Frontal cortex (tissue), 4 donors: Measurements from ENCODE around the gene NXN. TPM values are rescaled to one million over a fixed set of nuclear protein-coding genes. Genes with fewer than 3 reads are reported as not detected.

Experiments used
- DNase-seq, 2 donors: peaks; one replicate each; pipeline ENCODE4 v3.0.0; 2012; ENCODE audit warnings: low spot score in 2 of 2
- FAIRE-seq: peaks from 2 replicates; lab custom pipeline; 2012; peaks lifted over from hg19 to GRCh38; lab: Jason Lieb, UNC
- total RNA-seq: library from RNA; depleted of rRNA; stranded (reverse); fragments of >200 nt; gene quantifications from one replicate; pipeline ENCODE4 v1.2.3, GENCODE V29; 2014
- donor health status: control.
- donor health status: control.
- donor health status: control.

Gene NXN
- total RNA-seq, result 18.3 TPM

DNA sequence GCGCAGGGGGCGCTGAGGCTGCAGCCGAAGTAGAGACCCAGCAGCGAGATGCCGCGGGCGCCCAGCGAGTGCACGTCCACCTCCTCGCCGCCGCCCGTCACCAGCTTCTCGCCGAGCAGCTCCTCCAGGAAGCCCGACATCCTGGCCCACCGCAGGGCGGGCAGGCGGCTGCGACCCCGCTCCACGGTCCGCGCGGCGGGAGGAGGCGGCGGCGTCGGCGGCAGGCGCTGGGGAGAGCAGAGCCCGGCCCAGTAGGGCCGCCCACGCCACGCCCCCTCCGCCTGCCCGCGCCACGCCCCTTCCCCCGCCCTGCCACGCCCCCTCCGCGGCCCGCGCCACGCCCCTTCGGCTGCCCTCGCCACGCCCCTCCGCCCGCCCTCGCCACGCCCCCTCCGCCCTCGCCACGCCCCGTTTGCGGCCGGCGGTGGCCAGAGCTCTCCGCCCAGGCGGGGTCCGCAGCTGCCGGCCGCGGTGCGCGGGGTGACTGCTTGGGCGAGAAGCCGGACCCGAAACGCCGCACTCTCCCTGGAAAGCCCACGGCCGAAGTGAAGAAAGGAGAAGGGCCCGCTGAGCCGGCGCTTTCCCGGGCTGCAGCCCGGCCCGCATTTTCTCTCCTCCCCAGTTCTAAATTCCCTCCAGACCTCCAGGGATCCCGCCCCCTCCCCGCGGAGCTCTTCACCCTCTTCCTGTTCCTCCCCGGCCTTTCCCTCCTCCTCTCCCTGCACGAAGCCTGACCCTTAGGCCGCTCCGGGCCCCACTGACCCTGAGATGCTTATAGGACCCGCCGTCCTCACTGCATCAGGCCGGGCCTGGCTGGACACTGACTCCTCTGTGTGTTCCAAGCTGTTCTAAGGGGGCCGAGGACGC is at the start of gene NXN:
NXN (minus strand) TSS at position 238 of the 867 bp plus-strand sequence.
- FAIRE-seq, result no peak

DNA sequence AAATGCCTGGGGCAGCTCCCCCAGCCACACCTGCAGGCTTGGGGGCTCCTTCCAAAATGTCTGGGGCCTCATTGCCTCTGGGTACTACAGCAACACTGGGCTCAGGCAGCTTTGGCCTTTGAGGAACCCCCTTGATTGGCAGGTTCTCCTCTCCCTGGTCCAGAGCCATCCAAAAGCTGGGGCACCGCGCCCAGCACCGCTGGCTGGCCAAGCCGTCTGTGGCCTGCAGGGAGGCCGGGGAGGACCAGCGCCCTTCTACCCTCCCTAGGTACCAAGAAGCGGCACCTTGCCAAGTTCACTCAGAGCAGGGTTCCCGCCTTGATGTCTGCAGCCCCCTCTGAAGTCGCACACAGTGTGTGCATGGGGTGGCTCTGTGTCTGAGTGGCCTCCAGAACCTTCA is 47.5 kb upstream of the NXN start:
- FAIRE-seq, result no peak
- no peak for DNase-seq

More for the DNA sequence above, at the start of gene NXN:
- peak; percentile 96 to 99 for DNase-seq

- no peak for FAIRE-seq
- DNase-seq, result no peak
Observed at GRCh38 chr17:1026599-1026975, 47.0 kb upstream of the NXN start.

- no peak for DNase-seq
- no peak for FAIRE-seq
Observed at GRCh38 chr17:1025733-1026598, 46.4 kb upstream of the NXN start.

DNA sequence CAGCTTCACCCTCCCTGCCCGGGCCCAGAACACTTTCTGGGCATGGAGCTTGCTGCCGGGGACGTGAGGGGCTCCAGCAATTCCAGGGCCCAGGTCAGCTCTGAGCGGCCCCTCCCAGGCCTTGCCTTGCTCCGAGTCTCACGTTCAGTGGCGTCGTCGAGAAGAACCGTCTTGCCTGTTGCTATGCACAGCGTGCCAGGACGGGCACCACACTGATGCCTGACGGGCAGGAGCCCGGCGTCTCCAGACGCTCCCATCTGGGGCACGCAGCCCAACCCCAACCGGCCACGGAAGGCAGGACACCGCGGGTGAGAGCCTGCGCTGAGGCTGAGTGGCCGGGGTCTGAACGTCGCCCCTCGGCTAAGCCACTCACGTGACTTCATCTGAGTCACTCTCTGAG is 44.5 kb upstream of the NXN start:
- FAIRE-seq (no peak), DNase-seq (no peak)

DNA sequence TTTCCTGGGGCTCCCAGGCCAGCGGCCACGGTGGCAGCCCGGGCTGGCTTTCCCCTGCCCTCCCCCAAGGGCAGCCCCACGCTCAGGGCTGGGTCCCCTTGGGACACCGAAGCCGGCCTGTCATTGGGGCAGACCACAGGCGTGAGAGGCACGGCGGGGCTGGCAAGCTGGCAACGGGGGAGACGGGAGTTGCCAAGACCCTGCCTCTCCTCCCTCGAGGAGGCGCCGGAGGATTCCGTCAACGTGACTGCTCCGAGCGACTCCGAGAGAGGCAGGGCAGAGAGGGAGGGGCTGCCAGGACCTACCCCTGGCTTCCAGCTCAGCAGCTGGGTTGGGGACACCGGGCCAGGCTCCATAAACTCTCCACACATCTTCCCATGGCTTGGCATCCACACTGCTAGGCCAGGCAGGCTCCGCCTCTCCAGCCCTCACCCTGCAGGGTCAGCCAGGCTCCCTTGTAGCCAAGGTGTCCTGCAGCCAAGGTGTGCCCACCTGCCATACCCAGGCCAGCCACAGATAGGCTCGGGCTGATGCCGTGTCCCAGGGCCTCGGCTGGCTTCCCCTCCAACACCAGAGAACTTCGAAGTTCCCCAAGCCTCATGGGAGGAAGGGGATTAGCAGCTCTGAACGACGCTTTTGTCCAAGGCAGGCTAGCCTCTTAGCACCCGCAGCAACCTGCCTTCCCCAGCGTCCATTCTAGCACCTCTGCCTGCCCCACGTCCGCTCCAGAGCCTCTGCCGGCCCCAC is 42.9 kb upstream of the NXN start:
- DNase-seq (peak in 1 of 2 donors; percentile 57), FAIRE-seq (no peak)

- DNase-seq (no peak), FAIRE-seq (no peak)
Observed at GRCh38 chr17:1021147-1021546, 41.6 kb upstream of the NXN start.

DNA sequence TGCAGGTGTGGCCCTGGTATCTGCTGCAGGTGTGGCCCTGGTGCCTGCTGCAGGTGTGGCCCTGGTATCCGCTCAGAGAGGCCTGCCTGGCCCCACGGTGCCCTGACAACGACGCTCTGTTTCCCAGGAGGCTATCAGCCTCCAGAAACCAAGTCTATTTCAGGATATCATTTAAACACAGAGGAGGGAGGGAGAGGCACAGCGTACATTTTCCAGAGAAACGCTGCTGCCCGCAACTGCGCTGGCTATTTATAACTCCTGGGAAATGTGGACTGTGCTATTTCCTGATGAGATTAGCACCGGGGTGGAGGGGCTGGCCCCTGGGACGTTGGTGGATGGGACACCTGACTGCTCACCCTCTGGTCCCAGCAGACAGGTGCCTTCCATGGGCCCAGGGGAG is 39.9 kb upstream of the NXN start:
- FAIRE-seq (no peak), DNase-seq (no peak)

DNA sequence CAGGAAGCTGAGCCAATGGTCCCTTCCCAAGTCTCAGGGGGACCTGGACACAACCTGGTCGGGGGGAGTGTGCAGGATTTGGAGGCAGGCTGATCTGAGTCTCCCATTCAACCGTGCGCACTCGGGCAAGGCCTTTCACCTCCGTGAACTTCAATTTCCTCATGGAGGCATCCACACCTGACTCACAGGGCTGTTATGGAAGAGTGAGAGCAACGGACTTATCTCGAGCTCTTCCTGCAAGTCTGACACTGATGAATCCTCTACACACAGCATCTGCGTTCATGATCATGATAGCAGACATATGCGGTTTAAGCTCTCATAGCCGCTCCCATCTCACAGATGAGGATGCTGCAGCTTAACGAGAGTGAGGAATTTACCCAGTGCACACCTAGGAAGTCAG is 39.0 kb upstream of the NXN start:
- no peak for FAIRE-seq
- no peak for DNase-seq

GRCh38 chr17:1013729-1014090 is 34.1 kb upstream of the NXN start:
- DNase-seq (no peak), FAIRE-seq (no peak)

GRCh38 chr17:1012823-1013728 is 33.5 kb upstream of the NXN start:
- FAIRE-seq (no peak), DNase-seq (no peak)

GRCh38 chr17:1011760-1012735 is 32.5 kb upstream of the NXN start:
- DNase-seq (no peak), FAIRE-seq (no peak)

- FAIRE-seq, result no peak
- DNase-seq, result no peak
Observed at GRCh38 chr17:1011138-1011537, 31.6 kb upstream of the NXN start.

DNA sequence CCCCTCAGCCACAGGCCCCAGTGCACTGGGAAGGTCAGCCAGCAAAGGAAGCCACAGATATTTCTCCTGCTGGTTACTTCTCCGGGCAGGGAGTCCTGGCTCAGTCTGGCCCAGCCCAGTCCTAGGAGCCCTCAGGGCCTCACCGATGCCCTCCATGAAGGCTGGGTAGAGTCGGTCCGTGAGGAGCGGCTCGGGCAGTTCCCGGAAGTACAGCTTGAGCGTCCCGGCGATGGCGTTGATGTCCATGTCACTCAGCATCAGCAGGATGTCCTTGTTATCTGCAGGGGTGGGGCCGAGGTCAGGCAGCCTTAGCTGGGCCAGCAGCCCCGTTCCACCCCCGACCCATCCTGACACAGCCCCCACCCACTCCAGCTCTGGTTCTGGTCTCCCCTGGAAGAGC is 31.0 kb upstream of the NXN start:
- DNase-seq (no peak), FAIRE-seq (no peak)

- FAIRE-seq (no peak), DNase-seq (no peak)
Observed at GRCh38 chr17:1010086-1010450, 30.5 kb upstream of the NXN start.

DNA sequence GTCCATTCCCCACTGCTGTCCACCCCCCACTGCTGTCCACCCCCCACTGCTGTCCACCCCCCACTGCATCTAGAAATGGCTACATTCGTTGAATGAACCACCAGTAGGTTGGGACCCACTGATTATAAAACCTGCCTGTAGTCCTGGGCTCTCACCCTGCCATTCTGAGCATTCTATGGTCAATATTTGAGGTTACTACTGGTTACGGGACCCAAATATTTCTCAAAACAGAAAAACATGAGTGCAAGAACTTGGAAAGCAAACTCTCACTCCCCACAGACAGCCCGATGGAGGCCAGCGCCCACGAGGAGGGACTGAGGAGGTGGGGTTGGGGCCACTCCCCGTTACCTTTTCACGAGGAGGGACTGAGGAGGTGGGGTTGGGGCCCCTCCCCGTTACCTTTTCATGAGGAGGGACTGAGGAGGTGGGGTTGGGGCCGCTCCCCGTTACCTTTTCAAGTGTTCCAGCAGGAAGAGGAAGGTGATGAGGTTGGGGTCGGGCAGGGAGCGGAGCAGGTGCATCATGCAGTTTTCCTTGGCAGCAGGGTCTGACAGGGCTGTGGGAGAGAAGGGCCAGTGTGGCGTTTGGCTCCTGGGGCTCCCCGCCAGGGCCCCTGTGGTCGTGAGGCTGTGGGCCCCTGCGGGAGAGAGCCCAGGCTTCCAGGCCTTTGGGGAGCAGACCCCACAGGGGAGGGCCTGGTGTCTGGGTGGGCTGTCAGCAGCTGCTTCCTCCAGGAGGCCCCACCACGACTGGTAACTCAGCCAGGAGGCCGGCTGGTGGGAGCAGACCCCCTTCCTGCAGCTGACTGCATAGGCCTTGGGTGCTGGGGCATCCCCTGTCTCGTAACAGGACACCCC is 29.9 kb upstream of the NXN start:
- FAIRE-seq (no peak), DNase-seq (no peak)

DNA sequence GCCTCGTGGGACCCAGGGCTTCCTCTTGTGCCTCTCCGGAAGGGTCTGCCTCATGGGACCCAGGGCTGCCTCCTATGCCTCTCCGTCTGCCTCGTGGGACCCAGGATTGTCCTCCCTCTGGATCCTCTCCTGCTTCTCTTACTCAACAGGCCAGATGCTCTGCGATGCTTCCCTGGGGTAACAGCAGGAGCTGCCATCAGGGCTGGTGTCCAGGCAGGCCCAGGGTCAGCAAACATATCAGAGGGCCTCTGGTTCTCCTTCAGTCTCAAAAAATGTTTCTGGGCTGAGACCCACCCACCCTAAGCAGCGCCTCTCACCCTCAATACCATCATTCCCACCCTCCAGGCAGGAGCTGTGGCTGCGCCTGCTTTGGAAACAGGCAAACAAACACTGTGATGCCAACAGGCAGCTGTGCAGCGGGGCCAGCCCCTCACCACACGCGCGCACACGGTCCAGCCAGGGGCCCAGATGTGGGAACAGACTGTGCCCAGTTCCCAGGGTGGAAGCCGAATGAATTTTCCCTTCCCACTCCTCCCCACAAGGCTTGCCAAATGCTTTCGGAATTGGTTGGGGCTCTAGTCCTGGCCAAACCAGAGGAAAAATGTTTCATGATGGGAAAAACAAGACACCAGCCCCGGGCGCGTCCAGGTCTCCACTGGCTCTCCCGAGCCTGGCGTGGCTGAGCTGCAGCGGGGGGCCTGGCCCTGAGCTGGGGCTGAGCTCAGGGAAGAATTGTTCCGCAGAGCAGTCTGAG is 28.6 kb upstream of the NXN start:
- no peak for FAIRE-seq

More for the DNA sequence above, 28.6 kb upstream of the NXN start:
- DNase-seq, result peak in 1 of 2 donors; percentile 52
